Measurements from ENCODE around the gene GDA.
"Not testable (repeated sequence)": the region's sequence is repeated elsewhere in the genome, so short reads cannot be mapped to it uniquely, and the experiment has no call there.

Gene GDA

GRCh38 chr9:72203205-72203803 lies 54.1 kb downstream of the GDA start:
- DNase-seq (ENCODE audit: insufficient read length, low spot score) (peak; percentile 42), FAIRE-seq (no peak)

- no peak for DNase-seq (ENCODE audit: insufficient read length, low spot score)
- FAIRE-seq = no peak
These were observed 54.8 kb downstream of the GDA start for GRCh38 chr9:72204062-72204461.

GRCh38 chr9:72205513-72205912 lies 56.3 kb downstream of the GDA start:
- no peak for FAIRE-seq
- DNase-seq (ENCODE audit: insufficient read length, low spot score) = no peak

DNA sequence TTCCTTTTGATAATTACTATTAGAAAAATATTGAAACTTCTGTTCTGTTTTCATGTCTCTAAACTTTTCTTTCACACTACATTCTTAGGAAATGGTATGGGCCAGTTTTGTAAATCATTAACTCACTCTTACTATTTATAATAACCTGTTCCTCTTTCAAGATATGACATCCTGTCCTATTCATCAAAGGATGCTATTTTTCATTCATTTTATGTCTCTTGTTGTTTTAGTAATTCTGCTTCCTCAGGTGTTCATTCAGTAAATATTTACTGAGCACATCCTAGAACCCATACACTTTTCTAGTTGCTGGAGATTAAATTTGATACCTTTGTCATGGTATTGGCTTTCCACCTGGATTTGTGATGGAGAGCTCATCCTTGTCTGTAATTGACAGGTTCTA lies 58.0 kb downstream of the GDA start:
- DNase-seq (ENCODE audit: insufficient read length, low spot score) (no peak), FAIRE-seq (no peak)

DNA sequence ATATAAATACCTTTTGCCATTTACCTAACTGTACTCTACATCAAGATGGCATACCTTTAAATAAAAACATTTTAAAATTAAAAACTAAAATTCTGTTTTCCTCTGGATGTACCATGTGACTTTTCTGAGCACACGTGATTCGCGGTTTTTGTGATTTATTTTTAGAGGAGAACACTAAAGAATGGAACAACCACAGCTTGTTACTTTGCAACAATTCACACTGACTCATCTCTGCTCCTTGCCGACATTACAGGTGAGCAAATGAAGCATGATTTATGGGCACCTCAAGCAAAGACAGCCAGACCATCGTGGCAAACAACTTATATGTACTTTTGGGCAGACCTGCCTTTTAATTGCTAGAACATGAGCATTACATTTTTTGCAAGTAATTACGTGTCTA lies 61.3 kb downstream of the GDA start:
- DNase-seq (ENCODE audit: insufficient read length, low spot score) (no peak), FAIRE-seq (no peak)

DNA sequence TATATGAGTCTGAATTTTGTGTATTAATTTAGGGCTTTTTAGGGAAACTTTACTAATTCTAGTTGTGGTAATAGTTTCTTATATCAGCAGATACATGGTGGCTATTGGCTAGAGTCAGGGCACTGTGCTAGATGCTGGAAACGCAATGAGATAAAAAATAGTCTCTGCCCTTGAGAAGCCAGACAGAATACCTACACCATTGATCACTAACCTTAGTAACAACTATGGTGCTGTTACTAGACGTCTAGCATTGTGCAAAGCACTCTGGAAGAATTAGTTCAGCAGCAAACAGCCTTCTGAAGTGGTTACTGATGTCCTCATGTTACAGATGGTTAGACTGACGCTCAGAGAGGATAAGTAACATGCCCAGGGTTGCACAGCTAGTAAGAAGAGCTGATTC lies 61.8 kb downstream of the GDA start:
- FAIRE-seq (no peak), DNase-seq (ENCODE audit: insufficient read length, low spot score) (no peak)

DNA sequence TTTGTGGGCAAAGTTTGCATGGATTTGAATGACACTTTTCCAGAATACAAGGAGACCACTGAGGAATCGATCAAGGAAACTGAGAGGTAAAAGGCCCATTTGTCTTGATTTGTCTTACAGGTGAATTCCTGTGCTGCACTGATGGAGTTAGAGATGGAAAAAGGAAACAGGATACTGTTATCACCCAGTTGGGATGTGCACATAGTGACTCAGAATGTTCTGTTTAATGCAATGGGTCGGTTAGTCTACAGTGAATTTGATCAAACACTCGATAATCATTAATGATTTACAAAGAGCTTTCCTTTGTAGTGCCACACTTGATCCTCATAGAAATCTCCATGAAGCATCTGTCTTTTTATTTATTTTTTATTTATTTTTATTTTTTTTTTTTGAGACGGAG lies 64.7 kb downstream of the GDA start:
- FAIRE-seq (no peak), DNase-seq (ENCODE audit: insufficient read length, low spot score) (no peak)

GRCh38 chr9:72217306-72217842 lies 68.1 kb downstream of the GDA start:
- no peak for DNase-seq (ENCODE audit: insufficient read length, low spot score)
- no peak for FAIRE-seq

GRCh38 chr9:72220589-72220988 lies 71.3 kb downstream of the GDA start:
- no peak for FAIRE-seq
- DNase-seq (ENCODE audit: insufficient read length, low spot score) = no peak

- no peak for FAIRE-seq
- DNase-seq (ENCODE audit: insufficient read length, low spot score) = no peak
These were observed 77.0 kb downstream of the GDA start for GRCh38 chr9:72226146-72226812.

DNA sequence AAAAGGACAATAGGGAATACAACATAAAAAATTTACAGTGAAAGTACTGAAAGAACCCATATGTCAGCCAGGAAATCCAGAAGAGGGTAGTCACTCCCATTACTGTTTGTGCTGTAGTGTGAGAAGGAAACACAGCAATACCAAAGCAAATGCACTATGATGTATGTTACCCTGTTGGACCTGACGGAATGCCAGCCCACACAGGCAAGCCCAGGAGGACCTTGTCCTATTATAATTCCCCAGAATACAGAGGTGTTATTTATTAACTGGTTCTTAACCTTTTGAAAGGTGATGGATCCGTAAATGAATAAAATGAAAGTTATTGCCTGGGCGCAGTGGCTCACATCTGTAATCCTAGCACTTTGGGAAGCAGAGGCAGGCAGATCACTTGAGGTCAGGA lies 79.0 kb downstream of the GDA start:
- DNase-seq (ENCODE audit: insufficient read length, low spot score) = no peak
- no peak for FAIRE-seq

DNA sequence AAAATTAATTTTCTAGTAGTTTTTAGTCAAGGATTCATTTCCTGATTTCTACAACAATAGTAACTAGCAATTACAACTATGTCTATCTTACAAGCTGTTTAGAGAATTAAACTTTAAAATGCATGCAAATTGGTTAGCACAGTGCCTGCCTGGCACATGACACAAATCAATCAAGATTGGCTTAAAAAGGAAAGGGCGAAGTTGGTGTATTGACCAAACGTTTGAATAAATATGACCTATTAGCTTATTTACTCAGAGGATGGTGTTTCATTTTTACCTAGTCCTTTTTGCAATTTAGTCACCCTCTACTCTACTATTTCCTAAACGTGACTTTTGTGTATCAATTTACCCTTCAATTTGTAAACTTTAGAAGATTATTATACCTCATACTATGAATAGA lies 83.5 kb downstream of the GDA start:
- DNase-seq (ENCODE audit: insufficient read length, low spot score) (no peak), FAIRE-seq (no peak)

- FAIRE-seq = no peak
- no peak for DNase-seq (ENCODE audit: insufficient read length, low spot score)
These were observed 98.3 kb downstream of the GDA start for GRCh38 chr9:72247549-72247948.

DNA sequence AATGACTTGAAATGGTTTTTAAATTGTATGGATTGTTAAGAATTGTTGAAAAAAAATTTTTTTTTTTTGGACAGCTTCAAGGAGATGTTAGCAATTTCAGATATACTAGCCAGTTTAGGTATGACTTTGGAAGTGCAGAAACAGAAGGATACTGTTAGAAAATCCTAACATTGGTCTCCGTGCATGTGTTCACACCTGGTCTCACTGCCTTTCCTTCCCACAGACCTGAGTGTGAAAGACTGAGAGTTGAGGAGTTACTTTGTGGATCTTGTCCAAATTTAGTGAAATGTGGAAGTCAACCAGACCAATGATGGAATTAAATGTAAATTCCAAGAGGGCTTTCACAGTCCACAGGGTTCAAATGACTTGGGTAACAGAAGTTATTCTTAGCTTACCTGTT lies 102.3 kb downstream of the GDA start:
- no peak for FAIRE-seq
- no peak for DNase-seq (ENCODE audit: insufficient read length, low spot score)

DNA sequence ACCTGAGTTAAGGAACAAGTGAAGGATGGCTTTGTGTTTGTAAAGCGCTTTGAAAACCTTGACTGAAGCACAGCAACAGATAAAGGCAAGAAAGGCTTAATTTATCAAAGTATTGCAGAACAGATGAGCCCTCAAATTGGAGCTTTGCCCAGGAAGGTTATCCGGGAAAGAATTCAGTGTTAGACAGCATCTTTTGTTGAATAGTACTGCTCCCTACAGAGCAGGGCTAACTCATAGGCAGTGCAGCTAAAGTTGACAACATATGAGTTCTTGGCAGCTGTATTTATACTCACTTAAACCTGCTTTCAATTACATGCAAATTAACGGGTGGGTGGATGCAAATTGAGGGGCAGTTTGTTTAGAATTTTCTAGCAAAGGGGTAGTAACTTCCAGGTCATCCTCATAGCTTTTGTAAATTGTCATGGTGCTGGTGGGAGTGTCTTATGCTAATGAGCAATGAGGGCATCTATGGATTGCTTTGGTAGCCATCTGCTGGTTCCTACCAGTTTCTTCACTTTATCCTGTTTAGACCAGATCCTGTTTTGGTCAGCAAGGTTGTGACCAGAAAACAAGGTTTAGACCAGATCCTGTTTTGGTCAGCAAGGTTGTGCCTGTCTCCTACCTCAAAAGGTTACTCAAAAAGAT lies 105.8 kb downstream of the GDA start:
- FAIRE-seq = no peak
- DNase-seq (ENCODE audit: insufficient read length, low spot score) = no peak

DNA sequence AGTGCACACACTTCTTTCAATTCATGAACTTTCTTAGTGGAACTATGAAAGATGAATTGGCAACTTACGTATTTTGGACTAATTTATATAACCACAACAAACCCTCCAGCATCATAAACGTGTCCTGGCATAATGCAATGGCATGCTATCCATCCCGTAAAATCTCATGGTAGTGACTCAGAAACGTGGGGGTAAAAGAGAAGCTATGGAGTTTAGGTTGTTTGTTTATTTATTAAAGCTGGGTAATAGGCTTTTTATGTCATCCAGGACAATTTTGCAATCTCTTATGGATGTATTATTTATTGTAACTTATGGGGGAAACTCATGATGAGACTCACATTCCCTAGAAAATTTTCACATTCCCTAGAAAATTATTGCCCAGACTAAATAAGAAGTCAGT lies 106.3 kb downstream of the GDA start:
- no peak for FAIRE-seq
- DNase-seq (ENCODE audit: insufficient read length, low spot score) = no peak

- DNase-seq (ENCODE audit: insufficient read length, low spot score) (no peak), FAIRE-seq (no peak)
These were observed 107.7 kb downstream of the GDA start for GRCh38 chr9:72256931-72257330.

- DNase-seq (ENCODE audit: insufficient read length, low spot score) (no peak), FAIRE-seq (no peak)
These were observed 108.6 kb downstream of the GDA start for GRCh38 chr9:72257814-72258213.

- DNase-seq (ENCODE audit: insufficient read length, low spot score) = no peak
- no peak for FAIRE-seq
These were observed 112.8 kb downstream of the GDA start for GRCh38 chr9:72262063-72262462.

DNA sequence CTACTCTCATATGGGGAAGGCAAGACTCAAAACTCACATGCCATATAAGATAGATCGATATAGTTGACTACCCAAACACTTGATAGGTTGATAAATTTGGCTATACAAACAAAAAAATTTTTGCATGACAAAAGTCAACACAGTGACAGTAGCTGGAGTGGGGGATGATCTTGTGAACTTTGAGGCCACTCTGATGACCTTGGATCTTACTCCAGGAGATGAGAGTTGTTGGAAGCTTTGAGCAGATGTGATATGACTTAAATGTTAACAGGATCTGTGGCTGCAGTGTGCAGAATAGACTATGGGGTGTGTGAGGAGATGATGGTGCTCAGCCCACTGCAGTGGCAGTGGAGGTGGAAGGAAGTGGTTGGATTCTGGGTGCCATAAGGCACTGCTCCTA lies 114.3 kb downstream of the GDA start:
- FAIRE-seq (no peak), DNase-seq (ENCODE audit: insufficient read length, low spot score) (no peak)

DNA sequence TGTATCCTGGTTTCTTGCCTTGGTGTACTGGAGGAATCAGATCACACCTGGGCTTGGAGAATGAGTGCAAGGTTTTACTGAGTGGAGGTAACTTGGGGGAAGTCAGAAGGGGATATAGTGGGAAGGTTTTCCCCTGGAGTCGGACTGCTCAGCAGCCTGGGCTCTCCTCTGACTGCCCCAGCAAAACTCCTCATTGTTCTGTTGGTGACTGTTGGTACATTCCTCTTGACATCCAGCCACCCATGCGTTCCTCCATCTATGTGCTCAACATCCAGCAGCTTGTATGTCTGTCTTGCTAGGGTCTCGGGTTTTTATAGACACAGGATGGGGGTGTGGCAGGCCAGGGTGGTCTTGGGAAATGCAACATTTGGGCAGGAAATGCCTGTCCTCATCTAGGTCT lies 119.7 kb downstream of the GDA start:
- no peak for DNase-seq (ENCODE audit: insufficient read length, low spot score)
- no peak for FAIRE-seq

DNA sequence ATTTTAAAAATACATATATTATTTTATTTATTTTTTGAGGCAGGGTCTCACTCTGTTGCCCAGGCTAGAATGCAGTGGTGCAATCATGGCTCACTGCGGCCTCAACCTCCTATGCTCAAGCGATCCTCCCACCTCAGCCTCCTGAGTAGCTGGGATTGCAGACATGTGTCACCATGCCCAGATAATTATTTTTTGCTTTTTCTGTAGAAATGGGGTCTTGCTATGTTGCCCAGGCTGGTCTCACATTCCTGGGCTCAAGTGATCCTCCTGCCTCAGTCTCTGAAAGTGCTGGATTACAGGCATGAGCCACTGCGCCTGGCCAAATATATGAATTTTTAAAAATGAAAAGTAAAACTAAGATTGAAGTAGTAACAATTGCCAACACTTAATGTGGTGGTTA lies 121.1 kb downstream of the GDA start:
- not testable (repeated sequence) for DNase-seq (ENCODE audit: insufficient read length, low spot score); FAIRE-seq

Data from HTR-8/SVneo (cell line).